HL-60 (cell line): Measurements from ENCODE around the gene ATP2B2.

Source experiments
- GABPA ChIP-seq: IDR thresholded peaks from 2 replicates; pipeline ENCODE4 v1.6.1; 2012; ENCODE audit warnings: low read depth
- TF ChIP-seq, protein P1 (sequence below): IDR thresholded peaks from one replicate; pipeline ENCODE4 v1.5.1; 2011; ENCODE audit warnings: low read length, control low read depth, inconsistent platforms; ENCODE audit not compliant: insufficient read depth
- TF ChIP-seq, protein P2 (sequence below): IDR thresholded peaks from 2 replicates; pipeline ENCODE4 v1.6.1; 2012; ENCODE audit warnings: low read depth; ENCODE audit not compliant: insufficient replicate concordance

DNA sequence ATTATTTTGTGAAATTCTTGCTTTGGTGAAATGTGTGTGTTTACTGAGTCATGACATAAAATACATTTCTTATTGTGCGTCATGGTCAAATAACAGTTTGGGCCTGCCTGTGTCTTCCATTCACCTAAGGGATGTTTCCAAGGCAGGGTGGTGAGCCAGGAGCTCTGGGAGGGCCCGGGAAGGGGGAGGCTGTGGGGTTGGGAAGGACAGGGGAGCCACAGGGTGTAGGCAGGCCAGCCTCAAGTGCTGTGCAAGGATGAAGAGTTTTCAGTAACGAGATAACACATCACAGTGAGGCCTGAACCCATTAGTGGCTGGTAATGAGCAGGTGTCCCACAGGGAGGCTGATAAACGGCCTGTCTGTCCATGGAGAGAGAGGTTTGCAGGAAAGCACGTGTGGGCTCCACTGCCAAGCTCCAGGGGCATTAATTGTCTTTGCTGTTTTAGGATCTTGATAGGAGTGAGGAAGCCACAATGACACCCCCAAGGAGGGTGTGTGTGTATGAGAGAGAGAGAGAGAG lies 148.9 kb downstream of the ATP2B2 start:
- TF ChIP-seq, protein P1, sequence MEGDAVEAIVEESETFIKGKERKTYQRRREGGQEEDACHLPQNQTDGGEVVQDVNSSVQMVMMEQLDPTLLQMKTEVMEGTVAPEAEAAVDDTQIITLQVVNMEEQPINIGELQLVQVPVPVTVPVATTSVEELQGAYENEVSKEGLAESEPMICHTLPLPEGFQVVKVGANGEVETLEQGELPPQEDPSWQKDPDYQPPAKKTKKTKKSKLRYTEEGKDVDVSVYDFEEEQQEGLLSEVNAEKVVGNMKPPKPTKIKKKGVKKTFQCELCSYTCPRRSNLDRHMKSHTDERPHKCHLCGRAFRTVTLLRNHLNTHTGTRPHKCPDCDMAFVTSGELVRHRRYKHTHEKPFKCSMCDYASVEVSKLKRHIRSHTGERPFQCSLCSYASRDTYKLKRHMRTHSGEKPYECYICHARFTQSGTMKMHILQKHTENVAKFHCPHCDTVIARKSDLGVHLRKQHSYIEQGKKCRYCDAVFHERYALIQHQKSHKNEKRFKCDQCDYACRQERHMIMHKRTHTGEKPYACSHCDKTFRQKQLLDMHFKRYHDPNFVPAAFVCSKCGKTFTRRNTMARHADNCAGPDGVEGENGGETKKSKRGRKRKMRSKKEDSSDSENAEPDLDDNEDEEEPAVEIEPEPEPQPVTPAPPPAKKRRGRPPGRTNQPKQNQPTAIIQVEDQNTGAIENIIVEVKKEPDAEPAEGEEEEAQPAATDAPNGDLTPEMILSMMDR, result no peak
- no peak for TF ChIP-seq GABPA
- TF ChIP-seq, protein P2, sequence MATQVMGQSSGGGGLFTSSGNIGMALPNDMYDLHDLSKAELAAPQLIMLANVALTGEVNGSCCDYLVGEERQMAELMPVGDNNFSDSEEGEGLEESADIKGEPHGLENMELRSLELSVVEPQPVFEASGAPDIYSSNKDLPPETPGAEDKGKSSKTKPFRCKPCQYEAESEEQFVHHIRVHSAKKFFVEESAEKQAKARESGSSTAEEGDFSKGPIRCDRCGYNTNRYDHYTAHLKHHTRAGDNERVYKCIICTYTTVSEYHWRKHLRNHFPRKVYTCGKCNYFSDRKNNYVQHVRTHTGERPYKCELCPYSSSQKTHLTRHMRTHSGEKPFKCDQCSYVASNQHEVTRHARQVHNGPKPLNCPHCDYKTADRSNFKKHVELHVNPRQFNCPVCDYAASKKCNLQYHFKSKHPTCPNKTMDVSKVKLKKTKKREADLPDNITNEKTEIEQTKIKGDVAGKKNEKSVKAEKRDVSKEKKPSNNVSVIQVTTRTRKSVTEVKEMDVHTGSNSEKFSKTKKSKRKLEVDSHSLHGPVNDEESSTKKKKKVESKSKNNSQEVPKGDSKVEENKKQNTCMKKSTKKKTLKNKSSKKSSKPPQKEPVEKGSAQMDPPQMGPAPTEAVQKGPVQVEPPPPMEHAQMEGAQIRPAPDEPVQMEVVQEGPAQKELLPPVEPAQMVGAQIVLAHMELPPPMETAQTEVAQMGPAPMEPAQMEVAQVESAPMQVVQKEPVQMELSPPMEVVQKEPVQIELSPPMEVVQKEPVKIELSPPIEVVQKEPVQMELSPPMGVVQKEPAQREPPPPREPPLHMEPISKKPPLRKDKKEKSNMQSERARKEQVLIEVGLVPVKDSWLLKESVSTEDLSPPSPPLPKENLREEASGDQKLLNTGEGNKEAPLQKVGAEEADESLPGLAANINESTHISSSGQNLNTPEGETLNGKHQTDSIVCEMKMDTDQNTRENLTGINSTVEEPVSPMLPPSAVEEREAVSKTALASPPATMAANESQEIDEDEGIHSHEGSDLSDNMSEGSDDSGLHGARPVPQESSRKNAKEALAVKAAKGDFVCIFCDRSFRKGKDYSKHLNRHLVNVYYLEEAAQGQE, result no peak
